Hematopoietic multipotent progenitor cell treated with erythropoietin and hydrocortisone succinate and interleukin-3 and kit ligand, for 6 days (in vitro differentiated cells): ENCODE results near the gene ANKRD33B.
A peak's percentile ranks its signal among the peaks of the same experiment; 100 is the strongest.
"Not testable (repeated sequence)": the region's sequence is repeated elsewhere in the genome, so short reads cannot be mapped to it uniquely, and the experiment has no call there.

Source experiments
- DNase-seq: peaks from one replicate; pipeline ENCODE4 v3.0.0-alpha.2; 2015

Gene ANKRD33B

DNA sequence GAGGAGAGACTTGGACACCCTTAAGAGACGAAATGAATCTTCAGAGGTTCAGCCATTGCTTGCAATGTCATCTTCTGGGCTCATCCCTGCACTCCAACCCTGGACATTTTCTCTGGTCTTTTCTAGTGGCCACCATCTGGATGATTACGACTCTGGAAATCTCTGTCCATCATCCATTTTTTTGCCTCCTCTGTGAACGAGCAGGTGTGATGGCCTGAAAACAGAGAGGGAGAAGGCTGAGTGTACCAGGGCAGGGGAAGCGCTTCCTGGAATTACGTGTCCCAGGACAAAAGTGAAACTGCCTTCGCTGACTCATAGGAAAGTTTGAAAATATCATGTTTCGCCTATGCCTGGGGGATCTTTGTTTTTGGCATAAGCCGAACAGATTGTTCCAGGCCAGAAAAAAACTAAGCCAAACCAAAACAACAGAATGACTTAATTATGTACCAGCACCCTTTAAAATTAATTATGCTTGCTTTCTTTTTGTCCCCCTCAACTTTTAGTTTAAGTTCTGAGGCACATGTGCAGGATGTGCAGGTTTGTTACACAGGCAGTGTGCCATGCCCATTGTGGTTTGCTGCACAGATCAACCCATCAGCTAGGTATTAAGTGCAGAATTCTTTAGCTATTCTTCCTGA is 31.9 kb downstream of the ANKRD33B start:
- peak; percentile 53 for DNase-seq

DNA sequence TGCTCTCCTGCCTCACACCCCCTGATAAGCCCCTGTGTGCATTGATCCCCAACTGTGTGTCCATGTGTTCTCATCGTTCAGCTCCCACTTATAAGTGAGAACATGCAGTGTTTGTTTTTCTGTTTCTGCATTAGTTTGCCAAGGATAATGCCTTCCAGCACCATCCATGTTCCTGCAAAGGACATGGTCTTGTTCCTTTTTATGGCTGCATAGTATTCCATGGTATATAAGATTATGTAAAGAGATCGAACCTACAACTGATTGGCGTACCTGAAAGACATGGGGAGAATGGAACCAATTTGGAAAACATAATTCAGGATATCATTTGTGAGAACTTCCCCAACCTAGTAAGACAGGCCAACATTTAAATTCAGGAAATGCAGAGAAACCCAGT is 32.4 kb downstream of the ANKRD33B start:
- DNase-seq = no peak

- no peak for DNase-seq
Observed at GRCh38 chr5:10596886-10597451, 33.1 kb downstream of the ANKRD33B start.

DNA sequence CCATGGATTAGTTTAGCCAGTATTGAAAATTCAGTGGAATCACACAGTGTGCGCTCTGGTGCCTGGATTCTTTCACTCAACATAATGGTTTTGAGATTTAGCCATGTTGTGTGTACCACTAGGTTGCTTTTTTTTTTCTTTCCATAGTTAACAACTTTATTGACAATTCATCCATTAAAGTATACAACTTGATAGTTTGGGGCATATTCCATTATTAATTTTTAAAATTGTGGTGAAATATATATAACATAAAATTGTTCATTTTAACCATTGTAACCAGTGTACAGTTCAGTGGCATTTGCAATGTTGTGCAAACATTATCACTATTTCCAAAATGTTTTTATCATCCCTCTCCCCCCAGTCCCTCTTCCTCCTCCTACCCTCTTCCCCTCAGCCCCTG is 35.2 kb downstream of the ANKRD33B start:
- DNase-seq = no peak

- DNase-seq = no peak
Observed at GRCh38 chr5:10599862-10600284, 36.0 kb downstream of the ANKRD33B start.

GRCh38 chr5:10600626-10601245 is 36.9 kb downstream of the ANKRD33B start:
- peak; percentile 51 for DNase-seq

DNA sequence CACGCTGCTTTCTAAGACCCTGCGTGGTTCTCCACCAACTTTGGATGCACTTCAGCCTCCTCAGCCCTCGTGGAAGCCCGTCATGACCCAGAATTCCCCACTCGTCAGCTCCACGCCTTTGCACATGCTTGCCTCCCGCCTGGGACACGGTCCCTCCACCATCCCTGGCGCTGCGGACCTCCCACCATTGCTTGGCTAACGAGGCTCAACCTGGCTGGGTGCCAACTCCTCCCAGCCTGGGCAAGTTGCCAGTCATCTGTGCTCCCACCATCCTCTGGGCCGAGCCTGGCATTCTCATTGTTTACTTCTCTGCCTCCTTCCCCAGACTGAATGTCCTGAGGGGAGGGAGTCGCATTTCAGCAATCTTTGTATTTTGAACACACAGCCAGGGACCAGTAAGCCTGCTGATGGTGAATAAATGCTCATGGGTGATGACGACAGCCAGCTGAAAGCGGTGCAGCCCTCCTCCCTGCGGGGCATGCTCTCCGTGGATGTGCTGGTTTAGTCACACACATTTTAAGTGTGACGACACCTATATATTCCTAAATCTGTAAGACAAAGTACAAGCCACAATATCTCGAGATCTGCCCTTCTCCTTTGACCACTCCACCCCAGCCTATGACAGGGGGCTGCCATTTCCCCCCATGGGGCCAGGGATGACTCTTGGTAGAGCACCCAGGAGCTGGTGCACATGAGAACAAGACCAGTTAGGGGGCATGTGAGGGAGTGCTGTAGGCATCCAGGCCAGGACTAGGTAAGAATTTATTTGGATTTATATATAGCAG is 37.6 kb downstream of the ANKRD33B start:
- DNase-seq = peak; percentile 80

GRCh38 chr5:10602031-10602806 is 38.3 kb downstream of the ANKRD33B start:
- peak; percentile 95 for DNase-seq

GRCh38 chr5:10604975-10605374 is 41.1 kb downstream of the ANKRD33B start:
- no peak for DNase-seq

DNA sequence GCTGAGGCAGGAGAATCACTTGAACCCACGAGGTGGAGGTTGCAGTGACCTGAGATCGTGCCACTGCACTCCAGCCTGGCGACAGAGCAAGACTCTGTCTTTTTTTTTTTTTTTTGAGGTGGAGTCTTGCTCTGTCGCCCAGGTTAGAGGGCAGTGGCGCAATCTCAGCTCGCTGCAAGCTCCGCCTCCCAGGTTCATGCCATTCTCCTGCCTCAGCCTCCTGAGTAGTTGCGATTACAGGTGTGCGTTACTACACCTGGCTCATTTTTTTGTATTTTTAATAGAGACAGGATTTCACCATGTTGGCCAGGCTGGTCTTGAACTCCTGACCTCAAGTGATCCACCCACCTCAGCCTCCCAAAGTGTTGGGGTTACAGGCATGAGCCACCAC is 42.8 kb downstream of the ANKRD33B start:
- DNase-seq = not testable (repeated sequence)

DNA sequence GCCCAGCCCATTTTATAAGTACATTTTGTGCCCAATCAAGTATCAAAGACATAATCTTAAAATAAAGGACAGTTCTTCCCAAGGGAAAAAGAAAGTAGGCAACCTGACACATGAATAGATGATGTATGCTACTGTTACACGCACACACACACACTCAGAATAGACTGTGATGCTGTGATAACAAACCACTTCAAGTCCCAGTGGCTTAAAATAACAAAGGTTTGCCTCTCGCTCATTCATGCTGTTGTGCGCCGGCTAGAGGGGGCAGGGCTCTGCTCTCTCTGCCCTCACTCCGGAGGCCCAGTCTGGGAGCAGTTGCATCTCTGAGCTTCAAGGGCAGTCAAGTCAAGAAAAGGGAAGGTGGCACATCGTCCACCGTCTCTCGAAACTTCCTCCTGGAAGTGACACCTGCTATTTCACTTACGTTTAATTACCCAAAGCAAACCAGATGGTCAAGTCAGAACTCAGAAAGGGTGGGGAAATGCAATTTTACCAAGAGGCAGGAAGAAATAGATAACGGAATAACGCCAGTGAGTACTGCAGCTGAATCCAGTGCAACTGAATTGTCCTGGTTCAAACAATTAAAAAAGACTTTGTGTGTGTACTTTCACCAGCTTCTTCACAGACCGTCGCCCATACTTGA is 43.3 kb downstream of the ANKRD33B start:
- peak; percentile 93 for DNase-seq

- DNase-seq = peak; percentile 94
Observed at GRCh38 chr5:10607666-10608073, 43.8 kb downstream of the ANKRD33B start.

GRCh38 chr5:10608081-10608480 is 44.2 kb downstream of the ANKRD33B start:
- not testable (repeated sequence) for DNase-seq

DNA sequence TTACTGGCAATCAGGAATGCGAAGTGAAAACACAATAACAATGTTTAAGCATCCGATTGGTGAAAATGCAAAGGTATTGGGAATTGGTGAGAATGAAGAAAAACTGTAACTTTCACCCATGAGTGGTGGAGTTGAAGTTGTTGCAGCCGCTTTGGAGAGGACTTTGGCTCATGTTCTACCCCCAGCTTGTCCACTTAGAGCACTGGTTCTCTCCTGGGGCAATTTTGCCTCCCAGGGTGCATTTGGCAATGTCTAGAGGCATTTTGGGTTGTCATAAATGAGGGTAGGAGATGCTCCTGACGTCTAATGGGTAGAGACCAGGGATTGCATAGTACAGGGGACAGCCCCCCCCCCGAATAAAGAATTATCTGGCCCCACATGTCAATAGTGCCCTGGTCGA is 46.2 kb downstream of the ANKRD33B start:
- DNase-seq = no peak

- no peak for DNase-seq
Observed at GRCh38 chr5:10611290-10611689, 47.4 kb downstream of the ANKRD33B start.

- DNase-seq = no peak
Observed at GRCh38 chr5:10612251-10612650, 48.4 kb downstream of the ANKRD33B start.

DNA sequence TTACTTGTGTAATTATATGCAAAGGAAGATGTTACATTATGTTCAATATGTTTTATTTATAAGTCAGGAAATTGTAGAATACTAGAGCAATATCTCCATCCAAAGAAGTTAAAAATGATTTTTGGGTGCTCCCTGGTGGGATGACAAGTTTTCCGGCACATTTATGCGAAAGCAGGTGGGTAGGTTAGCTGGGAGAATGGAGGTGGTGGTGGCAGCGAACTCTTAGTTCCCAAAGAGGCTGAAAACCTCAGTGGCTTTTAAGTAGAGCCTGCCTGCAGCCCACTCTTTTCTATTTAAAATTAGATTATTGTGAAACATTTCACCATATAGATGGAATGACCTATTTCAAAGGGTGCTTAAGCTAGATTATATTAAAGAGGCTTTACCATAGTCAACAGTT is 51.8 kb downstream of the ANKRD33B start:
- no peak for DNase-seq

GRCh38 chr5:10617103-10617502 is 53.2 kb downstream of the ANKRD33B start:
- no peak for DNase-seq

DNA sequence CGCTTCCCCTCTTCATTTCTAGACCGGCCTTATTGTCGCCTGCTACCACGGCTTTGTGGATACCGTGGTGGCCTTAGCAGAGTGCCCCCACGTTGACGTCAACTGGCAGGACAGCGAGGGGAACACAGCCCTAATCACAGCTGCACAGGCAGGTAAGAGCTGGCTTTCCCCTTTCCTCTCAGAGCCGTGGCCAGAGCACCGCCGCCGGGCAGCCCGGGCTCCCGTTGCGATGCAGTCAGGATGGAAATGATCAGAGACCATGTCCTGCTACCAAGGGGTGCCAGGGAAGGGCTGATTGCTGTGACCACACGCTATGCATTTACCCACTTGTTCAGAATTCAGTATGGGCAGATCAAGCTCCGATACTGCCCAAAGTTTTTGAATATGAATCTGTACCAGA is 54.4 kb downstream of the ANKRD33B start:
- DNase-seq = no peak

DNA sequence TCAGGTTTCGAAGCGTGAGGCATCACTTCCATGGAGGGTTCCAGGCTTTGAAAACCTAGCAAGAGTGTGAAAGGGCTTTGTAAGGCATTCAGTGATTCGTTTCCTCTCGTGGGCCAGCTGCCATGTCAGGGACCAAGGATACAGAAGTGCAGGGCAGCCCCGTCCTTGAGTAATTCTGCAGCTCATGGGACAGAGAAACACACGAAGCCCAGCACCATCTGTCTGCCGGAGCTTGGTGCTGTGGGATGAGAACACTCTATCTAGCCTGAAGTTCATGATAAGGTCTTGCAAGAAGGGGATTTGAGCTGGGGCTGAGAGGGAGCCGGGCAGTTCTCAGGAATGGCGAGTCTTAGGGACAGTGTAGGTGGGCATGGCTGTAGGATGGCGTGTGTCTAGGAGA is 55.8 kb downstream of the ANKRD33B start:
- DNase-seq = no peak

DNA sequence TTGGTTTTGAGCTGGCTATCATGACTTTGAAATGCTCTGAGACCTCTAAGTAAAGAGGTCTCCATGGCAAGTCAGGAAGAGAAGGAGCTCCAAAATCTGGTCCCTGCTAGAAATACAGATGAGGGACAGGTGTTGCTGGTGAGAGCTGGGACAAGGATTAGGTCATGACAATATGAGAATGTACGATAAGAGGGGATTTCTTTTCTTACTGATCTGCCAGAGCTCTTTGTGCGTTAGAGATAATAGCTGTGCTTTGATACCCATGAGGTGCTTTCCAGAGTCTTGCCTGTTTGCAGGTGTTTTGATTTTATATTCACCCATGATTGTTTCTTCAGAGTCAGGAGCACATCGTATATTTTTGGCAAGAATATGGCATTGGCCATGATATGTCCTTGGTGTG is 56.5 kb downstream of the ANKRD33B start:
- DNase-seq = no peak

- DNase-seq = peak; percentile 53
Observed at GRCh38 chr5:10621832-10622231, 58.0 kb downstream of the ANKRD33B start.
